Fibroblast of the conjunctiva (primary cell): Measurements from ENCODE around the gene FASTKD1.
"Not testable (repeated sequence)": the region's sequence is repeated elsewhere in the genome, so short reads cannot be mapped to it uniquely, and the experiment has no call there.

Experiments used
- DNase-seq: peaks from one replicate; pipeline ENCODE4 v3.0.0-alpha.2; 2010; ENCODE audit warnings: low read depth

FASTKD1 gene

DNA sequence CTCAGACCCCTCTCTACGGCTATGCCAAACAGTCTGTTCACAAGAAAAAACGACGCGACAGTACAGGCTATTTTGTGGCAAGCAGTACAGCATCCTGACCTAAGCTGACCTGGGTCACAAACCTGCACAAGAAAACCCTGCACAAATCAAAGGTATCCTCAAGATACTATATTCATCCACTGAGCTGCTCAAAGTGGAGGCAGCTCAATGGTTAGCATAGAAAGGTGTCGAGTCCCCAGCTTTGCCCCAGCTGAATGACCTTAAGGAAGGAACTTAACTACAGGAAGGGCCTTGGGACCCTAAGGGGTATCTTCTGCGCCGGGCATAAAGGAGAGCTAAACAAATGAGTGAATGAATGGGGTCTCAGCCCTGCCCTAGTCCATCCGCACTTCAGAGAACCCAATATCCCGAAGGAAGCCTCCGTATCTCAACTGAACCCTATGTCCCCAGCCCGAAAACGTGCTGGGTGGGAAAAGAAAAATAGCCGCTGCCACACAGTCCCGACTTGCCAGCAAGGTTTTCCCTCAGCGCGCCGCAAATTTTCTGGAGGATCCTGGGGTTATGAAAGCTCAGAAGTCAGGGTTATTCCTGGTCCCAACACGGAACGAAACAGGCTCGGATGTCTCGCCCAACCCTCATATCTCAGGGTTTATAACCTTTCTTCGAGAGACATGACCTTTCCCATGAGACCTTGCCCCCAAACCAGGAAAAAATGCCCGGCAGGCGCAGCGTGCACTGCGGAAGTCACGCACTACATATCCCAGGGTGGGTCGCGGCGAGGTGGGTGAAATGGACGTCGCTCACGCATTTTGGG is at the start of gene FASTKD1:
FASTKD1 (minus strand) TSS at position 706 of the 814 bp plus-strand sequence. CDS start 1,836 bp downstream, outside the sequence.
- DNase-seq: peak; percentile 65

- no peak for DNase-seq
These were observed 49.6 kb upstream of the FASTKD1 start for GRCh38 chr2:169623235-169623634.

DNA sequence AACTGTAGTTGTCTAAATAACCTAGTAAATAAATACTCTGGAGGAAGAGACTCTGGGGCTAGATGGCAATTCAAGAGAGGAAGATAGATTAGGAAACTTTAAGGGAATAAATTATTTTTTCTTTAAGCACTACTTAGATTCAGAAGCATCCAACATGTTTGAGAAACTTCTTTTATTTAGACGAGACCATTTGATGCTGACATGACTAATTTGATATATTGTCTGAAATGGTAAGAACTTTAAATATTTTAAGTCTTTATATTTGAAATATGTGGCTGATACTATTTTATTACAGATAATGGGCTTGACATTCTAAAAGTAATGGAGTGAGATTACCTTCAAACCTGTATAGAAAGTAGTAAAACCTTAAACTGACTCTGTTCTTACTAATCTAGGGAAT is 46.8 kb upstream of the FASTKD1 start:
- no peak for DNase-seq

GRCh38 chr2:169619946-169620345 is 46.3 kb upstream of the FASTKD1 start:
- no peak for DNase-seq

GRCh38 chr2:169615982-169616381 is 42.3 kb upstream of the FASTKD1 start:
- not testable (repeated sequence) for DNase-seq

DNA sequence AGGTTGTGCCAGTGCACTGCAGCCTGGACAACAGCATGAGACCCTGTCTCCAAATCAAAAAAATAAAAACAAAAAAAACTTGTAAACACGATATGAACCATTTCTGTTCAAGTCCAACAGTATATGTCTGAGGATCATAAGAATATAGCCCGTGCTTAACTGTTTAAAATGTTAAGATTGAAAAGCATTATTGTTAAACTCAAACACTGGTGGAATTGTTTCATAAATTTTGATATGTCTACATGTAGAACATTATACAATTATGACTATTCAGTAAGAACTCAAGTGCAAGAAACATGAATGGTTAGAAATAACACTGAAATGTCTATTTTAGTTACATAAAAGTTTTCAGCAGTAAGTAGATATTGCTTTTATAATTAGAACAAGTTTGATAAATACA is 40.2 kb upstream of the FASTKD1 start:
- no peak for DNase-seq

DNA sequence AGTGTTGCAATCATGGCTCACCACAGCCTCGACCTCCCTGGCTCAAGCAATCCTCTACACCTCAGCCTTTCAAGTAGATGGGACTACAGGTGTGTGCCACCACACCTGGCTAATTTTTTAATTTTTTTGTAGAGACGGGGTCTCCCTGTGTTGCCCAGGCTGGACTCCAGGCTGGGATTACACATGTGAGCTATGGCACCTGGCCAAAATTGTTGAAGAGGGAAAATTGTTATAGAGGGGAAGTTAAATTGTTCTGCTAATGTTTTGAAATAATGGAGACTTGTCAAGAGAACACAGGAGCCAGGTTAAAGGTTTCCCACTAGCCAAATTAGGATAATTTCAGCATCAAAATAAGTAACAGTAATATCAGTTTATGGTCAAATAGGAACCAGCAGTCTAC is 35.6 kb upstream of the FASTKD1 start:
- DNase-seq: no peak

DNA sequence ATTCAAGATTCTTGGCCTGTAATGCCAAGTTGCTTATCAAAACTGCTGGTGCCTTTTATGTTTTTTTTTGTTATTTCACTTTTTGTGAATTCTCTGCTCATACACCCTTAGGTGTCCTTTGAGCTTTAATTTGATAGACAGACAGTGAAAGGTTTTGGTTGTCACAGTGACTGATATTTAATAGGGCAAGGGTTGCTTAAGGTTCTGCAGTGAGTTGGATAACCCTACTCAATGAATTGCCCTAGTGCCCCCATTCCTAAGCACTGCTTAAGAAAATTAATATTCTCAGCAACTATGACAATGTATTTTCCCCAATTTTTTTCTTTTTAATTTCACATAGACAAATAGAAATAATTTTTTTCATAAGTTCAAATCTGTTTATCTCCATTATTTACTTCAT is 25.9 kb upstream of the FASTKD1 start:
- DNase-seq: no peak

DNA sequence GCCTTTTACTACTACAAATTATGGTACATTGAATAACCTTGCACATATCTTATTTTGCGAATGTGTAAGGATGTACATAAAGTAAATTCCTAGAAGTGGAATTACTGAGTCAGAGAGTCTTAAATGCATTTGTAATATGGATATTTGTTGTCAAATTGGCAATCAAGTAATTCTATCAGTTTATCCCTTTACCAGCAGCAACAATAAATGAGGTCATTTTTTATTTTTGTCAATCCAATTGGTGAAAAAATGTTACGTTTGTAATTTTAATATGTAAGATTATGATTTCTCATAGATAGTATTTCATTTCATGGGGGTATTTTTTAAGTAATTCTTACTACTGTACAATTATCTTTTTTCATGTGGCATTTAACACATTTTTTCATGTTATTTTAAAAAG is 25.3 kb upstream of the FASTKD1 start:
- DNase-seq: no peak

DNA sequence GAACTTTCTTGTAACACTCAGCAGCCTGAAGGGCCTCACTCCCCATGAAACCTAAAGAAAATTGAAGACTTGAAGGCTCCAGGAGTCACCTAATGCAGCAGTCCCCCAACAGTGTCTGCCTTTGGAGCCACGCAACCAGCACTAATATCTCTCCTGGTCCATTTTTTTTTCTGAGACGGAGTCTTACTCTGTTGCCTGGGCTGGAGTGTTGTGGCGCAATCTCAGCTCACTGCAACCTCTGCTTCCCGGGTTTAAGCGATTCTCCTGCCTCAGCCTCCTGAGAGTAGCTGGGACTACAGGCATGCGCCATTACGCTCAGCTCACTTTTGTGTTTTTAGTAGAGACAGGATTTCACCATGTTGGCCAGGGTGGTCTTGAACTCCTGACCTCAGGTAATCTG is 22.9 kb upstream of the FASTKD1 start:
- DNase-seq: not testable (repeated sequence)

- no peak for DNase-seq
These were observed 17.1 kb upstream of the FASTKD1 start for GRCh38 chr2:169590804-169591203.

GRCh38 chr2:169585673-169586072 is 12.0 kb upstream of the FASTKD1 start:
- DNase-seq: no peak

DNA sequence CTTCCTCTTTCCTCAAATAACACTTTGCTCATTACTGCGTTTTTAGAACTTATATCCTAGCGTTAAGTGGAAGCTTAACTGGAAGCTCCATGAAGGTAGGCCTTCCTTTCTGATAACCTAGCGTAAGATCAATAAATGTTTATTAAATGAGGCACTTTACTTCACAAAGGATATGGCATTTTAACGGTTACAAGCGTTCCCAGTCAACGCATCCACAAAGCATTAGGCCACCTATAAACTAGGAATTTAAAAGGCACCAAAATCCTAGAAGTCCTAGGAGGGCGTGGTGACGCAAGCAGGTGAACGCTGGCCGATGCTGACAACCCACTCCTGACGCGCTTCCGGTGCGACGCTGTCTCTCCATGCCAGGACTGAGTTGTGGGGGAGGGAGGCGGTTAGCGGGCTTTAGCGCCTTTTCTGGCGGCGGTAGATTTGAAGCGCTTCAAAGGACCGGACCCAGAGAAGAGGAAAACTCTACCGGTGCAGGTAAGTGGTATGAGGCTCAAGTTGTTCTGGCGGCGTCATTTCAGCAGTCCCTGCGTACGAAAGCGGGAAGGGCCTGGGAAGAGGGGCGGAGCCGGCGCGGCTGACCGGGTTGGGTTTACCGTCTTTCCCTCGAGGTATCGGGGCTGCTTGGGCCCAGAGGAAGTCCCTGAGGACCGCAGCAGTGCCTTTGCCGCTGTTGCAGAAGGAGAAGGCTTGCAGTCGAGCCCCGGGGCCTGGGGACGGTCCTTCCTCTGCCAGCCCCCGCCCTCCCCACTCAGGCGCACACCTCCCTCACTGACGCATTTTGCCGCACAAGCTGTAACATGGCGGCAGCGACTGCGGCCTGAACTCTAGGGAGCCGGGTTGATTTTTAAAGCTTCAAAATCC is 10.6 kb upstream of the FASTKD1 start, which contains the start of gene PPIG:
PPIG (plus strand) TSS at position 347 of the 873 bp plus-strand sequence. CDS start 19,691 bp downstream, outside the sequence.
- DNase-seq: peak; percentile 75

DNA sequence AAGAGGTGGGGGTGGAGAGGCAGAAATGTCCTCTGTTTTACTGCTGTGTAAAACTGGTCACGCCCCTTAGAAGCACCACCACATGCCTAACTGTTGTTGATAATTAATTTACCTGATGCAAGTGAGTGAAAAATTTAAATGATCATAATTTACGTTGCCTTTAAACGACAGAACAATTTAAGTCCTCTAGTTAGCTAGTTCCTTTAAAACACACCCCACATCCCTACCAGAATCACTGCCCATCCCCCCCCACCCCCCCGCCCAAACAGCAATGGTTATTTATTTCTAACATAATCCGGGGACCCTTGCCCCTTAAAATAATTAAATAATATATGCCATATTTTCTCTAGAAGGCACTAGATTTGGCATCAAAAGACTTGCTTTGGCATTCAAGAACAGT is 9.9 kb upstream of the FASTKD1 start:
- DNase-seq: no peak

GRCh38 chr2:169582552-169583266 is 9.0 kb upstream of the FASTKD1 start:
- DNase-seq: not testable (repeated sequence)

- DNase-seq: no peak
These were observed 5.4 kb upstream of the FASTKD1 start for GRCh38 chr2:169579044-169579443.

DNA sequence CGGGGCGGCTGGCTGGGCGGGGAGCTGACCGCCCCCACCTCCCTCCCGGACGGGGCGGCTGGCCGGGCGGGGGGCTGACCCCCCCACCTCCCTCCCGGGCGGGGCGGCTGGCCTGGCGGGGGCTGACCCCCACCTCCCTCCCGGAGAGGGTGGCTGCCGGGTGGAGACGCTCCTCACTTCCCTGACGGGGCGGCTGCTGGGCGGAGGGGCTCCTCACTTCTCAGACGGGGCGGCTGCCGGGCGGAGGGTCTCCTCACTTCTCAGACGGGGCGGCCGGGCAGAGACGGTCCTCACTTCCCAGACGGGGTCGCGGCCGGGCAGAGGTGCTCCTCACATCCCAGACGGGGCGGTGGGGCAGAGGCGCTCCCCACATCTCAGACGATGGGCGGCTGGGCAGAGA is 1.6 kb upstream of the FASTKD1 start:
- not testable (repeated sequence) for DNase-seq

GRCh38 chr2:169574539-169574938 is 874 bp upstream of the FASTKD1 start:
- not testable (repeated sequence) for DNase-seq

DNA sequence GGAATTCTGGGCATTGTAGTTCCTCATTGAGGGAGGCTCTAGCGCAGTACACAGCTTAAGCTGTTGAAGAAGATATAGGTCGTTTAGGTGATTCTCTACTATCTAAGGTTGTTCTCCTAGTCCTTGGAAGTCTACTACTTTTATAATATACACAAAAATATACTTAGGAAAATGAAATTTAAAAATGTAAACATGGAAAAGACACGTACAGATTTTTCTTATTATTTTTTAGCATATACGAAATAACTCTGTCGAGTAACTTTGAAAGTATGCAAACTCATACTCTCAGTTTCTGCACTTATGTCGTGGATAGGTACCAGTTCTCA is 272 bp upstream of the FASTKD1 start:
- DNase-seq: no peak

DNA sequence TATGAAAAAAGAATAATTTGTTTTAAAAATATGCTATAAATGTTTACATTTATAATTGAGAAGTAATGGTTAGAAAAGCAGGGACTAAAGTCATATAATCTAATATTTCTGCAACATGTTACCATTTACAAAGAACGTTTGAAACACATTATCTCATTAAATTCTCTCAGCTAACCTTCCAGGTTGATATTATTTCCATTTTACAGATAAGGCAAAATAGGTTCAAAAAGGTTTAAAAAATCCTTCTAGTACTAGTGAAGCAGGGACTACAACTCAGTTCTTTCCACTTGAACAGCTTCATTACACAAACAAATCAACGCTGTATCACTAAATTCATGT is 875 bp downstream of the FASTKD1 start:
- no peak for DNase-seq

GRCh38 chr2:169572189-169572588 is 1.5 kb downstream of the FASTKD1 start:
- no peak for DNase-seq

- DNase-seq: no peak
These were observed 2.1 kb downstream of the FASTKD1 start for GRCh38 chr2:169571571-169571970.

DNA sequence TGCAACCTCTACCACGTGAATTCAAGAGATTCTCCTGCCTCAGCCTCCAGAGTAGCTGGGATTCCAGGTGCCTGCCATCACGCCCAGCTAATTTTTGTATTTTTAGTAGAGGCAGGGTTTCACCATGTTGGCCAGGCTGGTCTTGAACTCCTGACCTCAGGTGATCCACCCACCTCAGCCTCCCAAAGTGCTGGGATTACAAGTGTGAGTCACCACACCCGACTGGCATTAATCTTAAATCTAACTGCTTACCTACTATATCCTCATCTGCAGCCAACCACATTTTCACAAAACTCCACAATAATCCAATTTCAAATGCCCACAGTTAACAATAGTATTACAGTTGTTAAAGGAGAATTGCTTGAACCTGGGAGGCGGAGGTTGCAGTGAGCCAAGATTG is 2.9 kb downstream of the FASTKD1 start:
- DNase-seq: not testable (repeated sequence)
